Esophagus muscularis mucosa (tissue), 4 donors: ENCODE results near the gene GNL1. TPM values are rescaled to one million over a fixed set of nuclear protein-coding genes. Genes with fewer than 3 reads are reported as not detected.

Experiments
- DNase-seq: peaks from one replicate; pipeline ENCODE4 v3.0.0-alpha.2; 2017; ENCODE audit errors: extremely low spot score
- H3K27ac ChIP-seq, 4 donors: fragments of 200-600 bp; sonication (generic); replicated peaks in 1 of 4; 1 replicate in 3 of 4; 2 replicates in 1 of 4; pipeline ENCODE4 v1.5.1; 2016 to 2019; ENCODE audit warnings: mild to moderate bottlenecking in 1 of 4
- H3K27me3 ChIP-seq, 4 donors: fragments of 200-600 bp; sonication (generic); one replicate each; pipeline versions ENCODE4 v1.5.1 to v1.6.0; 2016 to 2019
- H3K36me3 ChIP-seq, 4 donors: fragments of 200-600 bp; sonication (generic); one replicate each; pipeline ENCODE4 v1.5.1; 2016 to 2019
- H3K4me1 ChIP-seq, 4 donors: fragments of 200-600 bp; sonication (generic); one replicate each; pipeline ENCODE4 v1.5.1; 2016 to 2019
- H3K4me3 ChIP-seq, 4 donors: fragments of 200-600 bp; sonication (generic); 1 replicate in 2 of 4; 2 replicates in 2 of 4; pipeline ENCODE4 v1.5.1; 2016 to 2019; ENCODE audit warnings: mild to moderate bottlenecking in 4 of 4, moderate library complexity in 1 of 4
- H3K9me3 ChIP-seq, 4 donors: fragments of 200-600 bp; sonication (generic); 1 replicate in 3 of 4; 2 replicates in 1 of 4; pipeline ENCODE4 v1.5.1; 2016 to 2019
- EP300 ChIP-seq: sonication (generic); formaldehyde crosslinking; IDR thresholded peaks from one replicate; pipeline ENCODE4 v1.6.1; 2017; ENCODE audit warnings: antibody characterized with exemption
- POLR2A ChIP-seq: fragments of 450-650 bp; IDR thresholded peaks from one replicate; pipeline ENCODE4 v1.6.1; 2017; ENCODE audit warnings: antibody characterized with exemption, moderate library complexity, mild to moderate bottlenecking, low read depth
- POLR2AphosphoS5 ChIP-seq, 2 donors: sonication (generic); formaldehyde crosslinking; IDR thresholded peaks; one replicate each; pipeline ENCODE4 v1.6.1; 2017; ENCODE audit warnings: antibody characterized with exemption in 2 of 2
- WGBS: methylation state at CpG from one replicate; pipeline ENCODE4 v1.1.5; 2018; 5-methylcytosine and 5-hydroxymethylcytosine counted together
- intact Hi-C: fragments of 100-400 bp; cut with DNase I; formaldehyde crosslinking; loops from one replicate; pipeline ENCODE4 v1.15.1; 2023
- total RNA-seq, 4 donors: library from RNA; depleted of rRNA; stranded (reverse); fragments of >200 nt; gene quantifications; one replicate each; pipeline versions ENCODE4 v1.1.0 to v1.2.1, GENCODE V29; 2016
- TF ChIP-seq, protein P1 (sequence below), 3 experiments: fragments of 200-600 bp in 2 of 3; fragments of 450-650 bp in 1 of 3; sonication (generic) in 2 of 3; IDR thresholded peaks; one replicate each; pipeline ENCODE4 v1.5.1; 2017 to 2019; ENCODE audit warnings: antibody characterized with exemption in 3 of 3, mild to moderate bottlenecking in 2 of 3, moderate library complexity in 1 of 3

The GNL1 gene
- total RNA-seq, 4 donors from 2014 or later: 30.3 to 53.5 (median 36.1) TPM

- intact Hi-C loops: loop anchor here (2.0 kb wide), 1 partner anchor 14 kb away; the partner anchor contains the start of genes GNL1 and PRR3
- Histone ChIP-seq H3K27me3 (no peaks in the 10 kb centered on the region), H3K4me1 (peaks cover 25 to 53% (median 40%) of the 10 kb centered on the region in 4 donors), H3K9me3 (no peaks in the 10 kb centered on the region), H3K27ac (peak within 1 kb of the TSS; percentile 88 to 92 (median 92)), H3K4me3 (peak within 1 kb of the TSS; percentile 76 to 85 (median 77)), H3K36me3 (peaks cover 0 to 7% (median 2%) of the 10 kb centered on the region in 4 donors)
- WGBS: under 1% methylated on average over 43 of the region's 59 CpGs
- TF ChIP-seq POLR2A: peak; percentile 39
- TF ChIP-seq, protein P1, sequence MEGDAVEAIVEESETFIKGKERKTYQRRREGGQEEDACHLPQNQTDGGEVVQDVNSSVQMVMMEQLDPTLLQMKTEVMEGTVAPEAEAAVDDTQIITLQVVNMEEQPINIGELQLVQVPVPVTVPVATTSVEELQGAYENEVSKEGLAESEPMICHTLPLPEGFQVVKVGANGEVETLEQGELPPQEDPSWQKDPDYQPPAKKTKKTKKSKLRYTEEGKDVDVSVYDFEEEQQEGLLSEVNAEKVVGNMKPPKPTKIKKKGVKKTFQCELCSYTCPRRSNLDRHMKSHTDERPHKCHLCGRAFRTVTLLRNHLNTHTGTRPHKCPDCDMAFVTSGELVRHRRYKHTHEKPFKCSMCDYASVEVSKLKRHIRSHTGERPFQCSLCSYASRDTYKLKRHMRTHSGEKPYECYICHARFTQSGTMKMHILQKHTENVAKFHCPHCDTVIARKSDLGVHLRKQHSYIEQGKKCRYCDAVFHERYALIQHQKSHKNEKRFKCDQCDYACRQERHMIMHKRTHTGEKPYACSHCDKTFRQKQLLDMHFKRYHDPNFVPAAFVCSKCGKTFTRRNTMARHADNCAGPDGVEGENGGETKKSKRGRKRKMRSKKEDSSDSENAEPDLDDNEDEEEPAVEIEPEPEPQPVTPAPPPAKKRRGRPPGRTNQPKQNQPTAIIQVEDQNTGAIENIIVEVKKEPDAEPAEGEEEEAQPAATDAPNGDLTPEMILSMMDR (IDR thresholded peaks at IDR 0.05): peak in 1 of 3 experiments; percentile 21
- TF ChIP-seq EP300: no peak
- peak; percentile 91 to 96 for TF ChIP-seq POLR2AphosphoS5 (IDR thresholded peaks at IDR 0.05)
- DNase-seq: peak; percentile 99
Observed at GRCh38 chr6:30571075-30571761, 14.9 kb upstream of the GNL1 start, which contains the start of gene ABCF1. Gene ABCF1 (plus strand): TSS chr6:30571442. CDS start chr6:30571488, 46 bp downstream.

- intact Hi-C loops: loop anchor here (2.0 kb wide), 1 partner anchor 14 kb away; the partner anchor contains the start of genes GNL1 and PRR3
- TF ChIP-seq POLR2AphosphoS5 (IDR thresholded peaks at IDR 0.05) (no peak), EP300 (no peak), POLR2A (no peak)
- TF ChIP-seq, protein P1 (IDR thresholded peaks at IDR 0.05): no peak
Observed at GRCh38 chr6:30570740-30571074, 14.4 kb upstream of the GNL1 start.

DNA sequence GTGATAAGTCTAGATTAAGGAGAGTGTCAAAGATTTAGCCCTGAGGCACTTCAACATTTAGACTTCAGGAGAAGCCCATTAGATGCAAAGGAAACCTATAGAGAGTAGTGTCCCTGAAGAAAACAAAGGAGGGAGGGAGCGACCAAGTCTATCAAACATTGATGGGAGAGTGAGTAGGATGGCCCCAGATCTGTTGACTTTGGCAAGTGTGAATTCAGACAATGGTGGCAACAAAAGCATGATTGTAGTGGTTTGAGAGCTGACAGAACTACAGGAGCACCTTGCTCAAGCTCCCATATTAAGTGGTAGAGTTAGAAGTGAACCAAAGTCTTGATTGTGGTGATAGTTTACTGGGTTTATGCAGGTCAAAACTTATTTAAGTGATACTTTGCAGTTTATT lies 14.0 kb upstream of the GNL1 start:
- no peaks in the 10 kb centered on the region for H3K9me3 ChIP-seq
- 89% methylated on average over 1 of the region's 1 CpG for WGBS
- H3K4me3 ChIP-seq: peak overlapping the region; percentile 76 to 85 (median 77)
- peaks cover 0 to 4% (median 0%) of the 10 kb centered on the region in 4 donors for H3K36me3 ChIP-seq
- H3K27ac ChIP-seq: peak overlapping the region; percentile 88 to 92 (median 92)
- no peaks in the 10 kb centered on the region for H3K27me3 ChIP-seq
- peaks cover 25 to 47% (median 40%) of the 10 kb centered on the region in 4 donors for H3K4me1 ChIP-seq
- TF ChIP-seq, protein P1 (IDR thresholded peaks at IDR 0.05): no peak
- TF ChIP-seq EP300 (no peak), POLR2AphosphoS5 (IDR thresholded peaks at IDR 0.05) (no peak)
- intact Hi-C loops: loop anchor here (2.0 kb wide), 1 partner anchor 13 kb away; the partner anchor contains the start of genes GNL1 and PRR3
- DNase-seq: no peak

More at GRCh38 chr6:30570740-30571074, 14.4 kb upstream of the GNL1 start:
- Histone ChIP-seq H3K27ac (peak overlapping the region; percentile 88 to 92 (median 92)), H3K4me3 (peak overlapping the region; percentile 76 to 85 (median 77)), H3K9me3 (no peaks in the 10 kb centered on the region), H3K4me1 (peaks cover 25 to 51% (median 40%) of the 10 kb centered on the region in 4 donors), H3K27me3 (no peaks in the 10 kb centered on the region), H3K36me3 (peaks cover 0 to 4% (median 2%) of the 10 kb centered on the region in 4 donors)
- DNase-seq: no peak
- 2% methylated on average over 18 of the region's 18 CpGs for WGBS

GRCh38 chr6:30568245-30568644 lies 12.0 kb upstream of the GNL1 start:
- intact Hi-C loops: no loop called here

More at GRCh38 chr6:30568245-30568644, 12.0 kb upstream of the GNL1 start:
- DNase-seq: no peak
- Histone ChIP-seq H3K27ac (no peak overlapping the region), H3K27me3 (no peaks in the 10 kb centered on the region), H3K9me3 (no peaks in the 10 kb centered on the region), H3K36me3 (peaks cover 0 to 6% (median 1%) of the 10 kb centered on the region in 4 donors), H3K4me1 (peaks cover 22 to 34% (median 26%) of the 10 kb centered on the region in 4 donors), H3K4me3 (no peak overlapping the region)
- 47% methylated on average over 3 of the region's 3 CpGs for WGBS
- TF ChIP-seq POLR2A (no peak), POLR2AphosphoS5 (IDR thresholded peaks at IDR 0.05) (no peak), EP300 (no peak)
- TF ChIP-seq, protein P1 (IDR thresholded peaks at IDR 0.05): no peak
